DOHH2 (cell line): ENCODE results near the gene EPSTI1.

Experiments
- EZH2phosphoT487 ChIP-seq: fragments of 200-600 bp; sonication (generic); IDR thresholded peaks from 2 replicates; pipeline ENCODE4 v1.6.1; 2017; ENCODE audit warnings: borderline replicate concordance, mild to moderate bottlenecking, antibody characterized with exemption, low read length, moderate library complexity, mixed read lengths
- TF ChIP-seq, protein P1 (sequence below): fragments of 200-600 bp; sonication (generic); IDR thresholded peaks from one replicate; pipeline ENCODE4 v1.5.1; 2014; ENCODE audit warnings: antibody characterized with exemption, mild to moderate bottlenecking, low read depth, low read length; ENCODE audit not compliant: poor library complexity, severe bottlenecking

DNA sequence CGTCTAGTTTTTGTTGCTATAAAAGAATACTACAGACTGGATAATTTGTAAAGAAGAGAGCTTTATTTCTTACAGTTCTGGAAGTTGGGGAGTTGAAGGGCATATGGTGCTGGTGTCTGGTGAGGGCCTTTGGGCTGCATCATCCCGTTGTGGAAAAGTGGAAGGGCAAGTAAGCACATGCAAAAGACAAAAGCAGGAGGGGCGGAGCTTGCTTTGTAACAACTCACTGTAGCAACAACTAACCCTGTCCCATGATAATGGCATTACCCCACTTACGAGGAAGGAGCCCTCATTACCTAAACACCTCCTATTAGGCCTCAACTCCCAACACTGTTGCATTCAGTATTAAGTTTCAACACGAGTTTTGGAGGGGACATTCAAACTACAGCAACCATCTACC is 24.2 kb upstream of the EPSTI1 start:
- TF ChIP-seq, protein P1, sequence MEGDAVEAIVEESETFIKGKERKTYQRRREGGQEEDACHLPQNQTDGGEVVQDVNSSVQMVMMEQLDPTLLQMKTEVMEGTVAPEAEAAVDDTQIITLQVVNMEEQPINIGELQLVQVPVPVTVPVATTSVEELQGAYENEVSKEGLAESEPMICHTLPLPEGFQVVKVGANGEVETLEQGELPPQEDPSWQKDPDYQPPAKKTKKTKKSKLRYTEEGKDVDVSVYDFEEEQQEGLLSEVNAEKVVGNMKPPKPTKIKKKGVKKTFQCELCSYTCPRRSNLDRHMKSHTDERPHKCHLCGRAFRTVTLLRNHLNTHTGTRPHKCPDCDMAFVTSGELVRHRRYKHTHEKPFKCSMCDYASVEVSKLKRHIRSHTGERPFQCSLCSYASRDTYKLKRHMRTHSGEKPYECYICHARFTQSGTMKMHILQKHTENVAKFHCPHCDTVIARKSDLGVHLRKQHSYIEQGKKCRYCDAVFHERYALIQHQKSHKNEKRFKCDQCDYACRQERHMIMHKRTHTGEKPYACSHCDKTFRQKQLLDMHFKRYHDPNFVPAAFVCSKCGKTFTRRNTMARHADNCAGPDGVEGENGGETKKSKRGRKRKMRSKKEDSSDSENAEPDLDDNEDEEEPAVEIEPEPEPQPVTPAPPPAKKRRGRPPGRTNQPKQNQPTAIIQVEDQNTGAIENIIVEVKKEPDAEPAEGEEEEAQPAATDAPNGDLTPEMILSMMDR: no peak
- no peak for TF ChIP-seq EZH2phosphoT487
